GM18502 (cell line): ENCODE results near the gene CWC25.

Source experiments
- ATAC-seq: cut with Tn5 transposase; IDR thresholded peaks from one replicate; pipeline ENCODE4 v1.9.1; 2021; ENCODE audit warnings: mild to moderate bottlenecking; ENCODE audit not compliant: unreplicated experiment, poor library complexity

CWC25 gene

GRCh38 chr17:38853292-38854219 is 28.4 kb upstream of the CWC25 start, which contains the start of gene RPL23:
RPL23 (minus strand) TSS chr17:38853721; CDS start chr17:38853710, 11 bp downstream.
- peak; percentile 82 for ATAC-seq

- ATAC-seq: no peak
Measured at GRCh38 chr17:38852771-38853291, 27.7 kb upstream of the CWC25 start.

DNA sequence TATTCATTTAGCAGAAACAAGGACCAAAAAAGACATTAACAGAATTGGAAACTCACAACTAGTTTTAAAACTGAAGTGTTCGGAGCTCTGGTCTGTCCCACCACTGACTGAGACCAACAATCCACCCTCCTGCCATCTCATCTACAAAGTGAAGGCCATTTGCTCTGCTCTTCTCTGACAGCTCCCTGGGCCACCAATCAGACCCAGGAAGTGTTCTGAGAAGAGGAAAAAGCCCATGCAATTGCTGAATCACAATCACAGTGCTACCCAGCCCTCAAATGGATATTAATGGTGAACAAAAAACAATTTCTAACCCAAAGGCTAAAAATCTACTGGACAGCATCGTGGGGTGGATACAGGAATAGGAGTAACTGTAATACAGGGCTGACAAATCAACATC is 26.3 kb upstream of the CWC25 start:
- no peak for ATAC-seq

DNA sequence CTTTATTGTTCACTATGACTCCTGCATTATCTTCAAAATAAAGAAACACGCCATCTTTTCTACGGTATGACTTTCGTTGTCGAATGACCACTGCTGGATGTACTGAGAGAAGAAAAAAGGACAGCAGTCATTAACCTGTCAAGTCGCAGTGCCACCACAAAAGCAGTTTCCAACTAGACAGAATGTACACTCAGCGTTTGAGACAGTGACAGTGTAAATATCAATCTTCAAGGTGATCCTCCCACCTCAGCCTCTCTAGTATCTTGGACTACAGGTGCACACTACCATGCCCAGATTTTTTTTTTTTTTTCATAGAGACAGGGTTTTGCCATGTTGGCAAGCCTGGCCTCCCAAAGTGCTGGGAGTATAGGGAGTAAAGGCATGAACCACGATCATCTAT is 25.3 kb upstream of the CWC25 start:
- no peak for ATAC-seq

GRCh38 chr17:38848939-38849605 is 24.0 kb upstream of the CWC25 start:
- no peak for ATAC-seq

GRCh38 chr17:38848557-38848891 is 23.4 kb upstream of the CWC25 start:
- ATAC-seq: no peak

GRCh38 chr17:38844261-38844757 is 19.2 kb upstream of the CWC25 start:
- ATAC-seq: no peak

- no peak for ATAC-seq
Measured at GRCh38 chr17:38825762-38826247, 684 bp upstream of the CWC25 start.

DNA sequence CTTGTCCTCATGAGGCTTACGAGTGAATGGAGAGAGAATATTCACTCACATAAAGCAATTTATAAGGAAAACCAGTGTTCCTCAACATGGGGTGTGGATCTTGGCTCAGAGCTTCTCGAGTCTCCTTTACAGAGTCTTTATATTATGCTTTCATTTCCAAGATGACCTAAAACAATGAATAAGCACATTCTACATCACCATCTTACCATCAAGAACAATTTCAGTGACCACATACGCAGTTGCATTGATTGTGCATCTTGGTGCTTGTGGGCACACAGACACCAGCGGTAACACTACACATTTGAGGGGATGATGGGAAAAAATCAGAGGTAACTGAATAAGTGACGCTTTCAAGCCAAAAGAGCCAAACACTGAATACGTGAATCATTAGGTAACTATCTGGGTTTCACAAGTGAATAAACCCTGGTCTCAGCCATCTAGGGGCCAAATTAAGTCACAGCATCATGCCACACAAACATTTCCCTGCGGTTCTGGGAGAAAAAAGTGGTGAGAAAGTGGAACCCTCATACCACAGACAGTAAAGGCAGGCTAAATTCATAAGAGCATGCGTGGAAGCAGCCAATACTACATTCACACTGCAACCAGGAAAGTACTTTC is 9.4 kb downstream of the CWC25 start:
- ATAC-seq: no peak

- ATAC-seq: no peak
Measured at GRCh38 chr17:38809828-38810227, 15.3 kb downstream of the CWC25 start.

DNA sequence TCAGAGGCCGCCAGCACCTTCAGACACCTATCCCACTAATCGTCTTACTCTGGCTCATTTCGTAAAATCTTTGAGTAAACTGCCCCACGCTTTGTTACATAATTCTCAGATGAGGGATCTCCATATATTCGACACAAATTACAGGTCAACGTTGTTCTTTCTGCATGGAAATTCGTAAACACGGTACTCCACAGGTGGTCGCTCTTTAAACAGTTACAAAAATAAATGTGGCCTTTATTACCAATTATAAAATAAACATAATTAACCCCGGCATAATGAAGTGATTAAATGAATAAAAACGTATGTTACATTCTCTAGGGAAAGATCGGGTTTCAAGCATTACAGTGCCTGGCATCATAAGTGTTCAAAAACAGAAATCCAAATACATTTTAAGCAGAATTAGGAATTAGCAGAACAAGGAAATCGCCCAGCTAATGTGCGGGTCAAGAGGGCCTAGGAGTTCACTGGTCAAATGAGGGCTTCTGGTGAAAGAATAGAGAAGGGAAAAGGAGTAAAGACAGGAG is 24.8 kb downstream of the CWC25 start:
- ATAC-seq: no peak

- ATAC-seq: peak; percentile 74
Measured at GRCh38 chr17:38799501-38800236, 25.5 kb downstream of the CWC25 start, which contains the start of gene PIP4K2B. PIP4K2B (minus strand) TSS chr17:38799556; CDS start chr17:38799424, 132 bp downstream.

- peak; percentile 34 for ATAC-seq
Measured at GRCh38 chr17:38798614-38799500, 26.3 kb downstream of the CWC25 start.

DNA sequence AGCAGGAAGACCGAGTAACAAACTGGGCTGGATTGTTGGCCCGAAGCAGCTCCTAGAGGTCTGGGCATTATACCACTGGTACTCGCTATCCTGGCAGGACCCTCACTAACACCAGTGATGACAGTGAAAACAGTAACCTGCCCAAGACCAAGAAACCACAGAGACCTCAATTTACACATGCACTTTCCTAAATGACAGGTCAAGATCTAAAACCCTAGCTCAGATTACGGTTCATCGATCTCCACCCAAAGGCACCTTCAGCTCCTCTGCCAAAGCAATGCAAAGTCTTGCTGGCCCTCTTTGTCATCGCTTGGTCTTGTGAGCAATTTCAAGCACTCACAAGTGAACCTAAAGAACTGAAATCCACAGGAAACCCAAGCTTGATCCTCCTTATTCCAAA is 27.3 kb downstream of the CWC25 start:
- no peak for ATAC-seq

DNA sequence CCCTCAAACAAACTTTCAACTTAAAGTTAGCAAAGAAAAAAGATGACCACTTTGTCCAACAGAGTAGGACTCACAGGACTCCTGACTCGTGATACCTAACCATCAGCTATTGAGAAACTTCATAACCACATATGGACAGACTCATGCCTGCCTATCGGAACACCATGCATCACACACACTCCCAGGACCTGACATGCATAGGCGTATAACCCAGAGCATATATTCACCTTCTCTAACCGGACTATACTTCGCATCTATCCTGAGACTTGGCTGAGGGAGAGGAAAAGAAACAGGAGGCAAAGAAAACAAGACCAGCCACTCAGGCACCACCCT is 28.0 kb downstream of the CWC25 start:
- no peak for ATAC-seq

DNA sequence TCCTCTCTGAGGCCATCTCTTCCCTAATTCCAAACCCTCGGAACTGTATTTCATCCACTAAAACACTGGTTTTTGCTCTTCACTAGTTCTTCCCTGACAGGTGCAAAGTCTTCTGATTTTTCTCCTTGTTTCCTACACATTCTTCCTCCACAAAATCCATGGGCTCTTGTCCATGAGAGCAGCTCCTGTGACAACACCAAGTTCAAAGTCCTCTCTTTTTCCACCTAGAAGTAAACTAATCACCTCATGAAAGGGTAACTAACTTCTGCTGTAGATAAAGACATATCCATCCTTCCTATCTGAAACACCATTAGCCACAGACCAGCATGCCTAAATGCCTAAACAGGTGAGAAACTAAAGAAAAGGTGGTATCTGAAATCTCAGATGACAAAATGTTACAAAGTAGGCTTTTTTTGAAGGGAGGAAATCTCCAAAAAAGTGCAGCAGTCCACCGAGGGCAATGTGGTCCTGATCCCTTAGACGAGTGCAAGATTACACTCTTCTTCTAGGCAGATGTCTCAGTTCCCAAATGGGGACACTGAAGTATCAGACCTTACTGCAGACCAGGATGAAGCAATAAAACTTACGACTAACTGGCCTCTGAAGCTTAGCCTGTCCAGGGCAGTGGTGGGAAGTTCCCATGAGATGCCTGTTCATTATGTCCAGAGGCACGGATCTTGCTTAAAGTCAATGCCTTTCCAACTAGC is 28.5 kb downstream of the CWC25 start:
- ATAC-seq: no peak

GRCh38 chr17:38794221-38794620 is 30.9 kb downstream of the CWC25 start:
- ATAC-seq: no peak

- no peak for ATAC-seq
Measured at GRCh38 chr17:38791162-38791561, 34.0 kb downstream of the CWC25 start.
